Astrocyte (in vitro differentiated cells and primary cell): Measurements from ENCODE around the gene FRMD4B. TPM values are rescaled to one million over a fixed set of nuclear protein-coding genes. Genes with fewer than 3 reads are reported as not detected.

Experiments used
- DNase-seq: peaks from one replicate; pipeline ENCODE4 v3.0.0-alpha.2; 2010; ENCODE audit warnings: low read depth
- FAIRE-seq: peaks from 2 replicates; lab custom pipeline; 2011; peaks lifted over from hg19 to GRCh38; lab: Jason Lieb, UNC
- H2AFZ ChIP-seq: 2 replicates; pipeline ENCODE4 v1.6.0; 2012; ENCODE audit warnings: low read depth, low read length, inconsistent platforms
- H3K27ac ChIP-seq: 2 replicates; pipeline ENCODE4 v1.5.1; 2011; ENCODE audit warnings: low read depth, low read length, inconsistent platforms
- H3K27me3 ChIP-seq: 2 replicates; pipeline ENCODE4 v1.6.0; 2011; ENCODE audit warnings: low read length, inconsistent platforms; ENCODE audit not compliant: insufficient read depth
- H3K36me3 ChIP-seq: 2 replicates; pipeline ENCODE4 v1.5.1; 2011; ENCODE audit warnings: low read length, inconsistent platforms; ENCODE audit not compliant: insufficient read depth
- H3K4me1 ChIP-seq: 2 replicates; pipeline ENCODE4 v1.5.1; 2011; ENCODE audit warnings: low read length, inconsistent platforms; ENCODE audit not compliant: insufficient read depth
- H3K4me2 ChIP-seq: 2 replicates; pipeline ENCODE4 v1.6.0; 2012; ENCODE audit warnings: low read length, inconsistent platforms
- H3K4me3 ChIP-seq: 2 replicates; pipeline ENCODE4 v1.5.1; 2011; ENCODE audit warnings: low read depth, mild to moderate bottlenecking, low read length, inconsistent platforms; ENCODE audit not compliant: insufficient read depth
- H3K79me2 ChIP-seq: 2 replicates; pipeline ENCODE4 v1.6.0; 2012; ENCODE audit warnings: mild to moderate bottlenecking, low read length, inconsistent platforms; ENCODE audit not compliant: insufficient read depth
- H3K9ac ChIP-seq: 2 replicates; pipeline ENCODE4 v1.6.0; 2012; ENCODE audit warnings: mild to moderate bottlenecking, low read length, inconsistent platforms
- H3K9me3 ChIP-seq: 2 replicates; pipeline ENCODE4 v1.5.1; 2012; ENCODE audit warnings: low read depth, mild to moderate bottlenecking, low read length, inconsistent platforms; ENCODE audit not compliant: insufficient read depth
- H4K20me1 ChIP-seq: 2 replicates; pipeline ENCODE4 v1.6.0; 2012; ENCODE audit warnings: low read length, inconsistent platforms; ENCODE audit not compliant: insufficient read depth
- H3K27ac Mint-ChIP-seq: one replicate; pipeline ENCODE4 v1.8.0; 2021; ENCODE audit warnings: mild to moderate bottlenecking, mixed read lengths; ENCODE audit not compliant: unreplicated experiment
- H3K27me3 Mint-ChIP-seq: one replicate; pipeline ENCODE4 v1.8.0; 2021; ENCODE audit warnings: low read depth, mixed read lengths; ENCODE audit not compliant: unreplicated experiment
- H3K36me3 Mint-ChIP-seq: one replicate; pipeline ENCODE4 v1.8.0; 2021; ENCODE audit warnings: low read depth, mixed read lengths; ENCODE audit not compliant: unreplicated experiment
- H3K4me1 Mint-ChIP-seq: one replicate; pipeline ENCODE4 v1.8.0; 2021; ENCODE audit warnings: low read depth, mixed read lengths; ENCODE audit not compliant: unreplicated experiment
- H3K4me3 Mint-ChIP-seq: one replicate; pipeline ENCODE4 v1.8.0; 2021; ENCODE audit warnings: mild to moderate bottlenecking, moderate library complexity, mixed read lengths; ENCODE audit not compliant: unreplicated experiment
- H3K9me3 Mint-ChIP-seq: one replicate; pipeline ENCODE4 v1.8.0; 2021; ENCODE audit warnings: mild to moderate bottlenecking, mixed read lengths; ENCODE audit not compliant: unreplicated experiment
- EZH2 ChIP-seq: IDR thresholded peaks from 2 replicates; pipeline ENCODE4 v1.6.1; 2012; ENCODE audit warnings: mild to moderate bottlenecking, low read length, inconsistent platforms; ENCODE audit not compliant: insufficient read depth
- total RNA-seq: library from RNA; stranded (reverse); gene quantifications from 2 replicates; pipeline ENCODE4 v1.2.1, GENCODE V29; 2021
- TF ChIP-seq, protein P1 (sequence below): IDR thresholded peaks from 2 replicates; pipeline ENCODE4 v1.5.1; 2011; ENCODE audit warnings: low read depth, mild to moderate bottlenecking, inconsistent platforms, low read length, moderate library complexity; ENCODE audit not compliant: insufficient read depth

The FRMD4B gene
- total RNA-seq, 1 donor from 2014 or later, result 9.2 TPM

DNA sequence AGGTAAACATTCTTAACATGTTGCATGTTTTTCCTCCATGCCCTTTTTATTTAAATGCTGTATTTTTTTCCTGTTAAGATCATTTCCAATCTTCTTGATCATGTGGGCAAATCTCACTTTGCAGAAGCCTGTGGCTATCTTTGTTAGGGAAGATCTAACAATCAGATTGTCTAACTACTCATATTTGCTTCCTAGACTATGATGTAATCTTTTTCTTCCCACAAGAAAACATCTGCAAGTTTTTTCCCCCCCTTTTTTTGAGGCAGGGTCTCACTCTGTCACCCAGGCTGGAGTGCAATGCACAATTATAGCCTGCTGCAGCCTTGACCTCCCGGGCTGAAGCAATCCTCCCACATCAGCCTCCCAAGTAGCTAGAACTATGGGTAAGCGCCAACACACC is 248.5 kb downstream of the FRMD4B start:
- H3K27me3 Mint-ChIP-seq, result peaks cover 2% of the 10 kb centered on the region
- Histone ChIP-seq H3K79me2 (no peaks in the 10 kb centered on the region), H3K27ac (no peak overlapping the region), H3K36me3 (no peaks in the 10 kb centered on the region), H3K9ac (no peak overlapping the region), H3K4me1 (no peaks in the 10 kb centered on the region), H3K4me3 (no peak overlapping the region), H2AFZ (no peak overlapping the region), H3K4me2 (no peak overlapping the region), H4K20me1 (no peaks in the 10 kb centered on the region), H3K27me3 (peaks cover 2% of the 10 kb centered on the region), H3K9me3 (no peaks in the 10 kb centered on the region)
- peaks cover 7% of the 10 kb centered on the region for H3K4me1 Mint-ChIP-seq
- H3K36me3 Mint-ChIP-seq, result no peaks in the 10 kb centered on the region
- DNase-seq, result no peak
- FAIRE-seq, result no peak
- TF ChIP-seq EZH2, result no peak
- TF ChIP-seq, protein P1, sequence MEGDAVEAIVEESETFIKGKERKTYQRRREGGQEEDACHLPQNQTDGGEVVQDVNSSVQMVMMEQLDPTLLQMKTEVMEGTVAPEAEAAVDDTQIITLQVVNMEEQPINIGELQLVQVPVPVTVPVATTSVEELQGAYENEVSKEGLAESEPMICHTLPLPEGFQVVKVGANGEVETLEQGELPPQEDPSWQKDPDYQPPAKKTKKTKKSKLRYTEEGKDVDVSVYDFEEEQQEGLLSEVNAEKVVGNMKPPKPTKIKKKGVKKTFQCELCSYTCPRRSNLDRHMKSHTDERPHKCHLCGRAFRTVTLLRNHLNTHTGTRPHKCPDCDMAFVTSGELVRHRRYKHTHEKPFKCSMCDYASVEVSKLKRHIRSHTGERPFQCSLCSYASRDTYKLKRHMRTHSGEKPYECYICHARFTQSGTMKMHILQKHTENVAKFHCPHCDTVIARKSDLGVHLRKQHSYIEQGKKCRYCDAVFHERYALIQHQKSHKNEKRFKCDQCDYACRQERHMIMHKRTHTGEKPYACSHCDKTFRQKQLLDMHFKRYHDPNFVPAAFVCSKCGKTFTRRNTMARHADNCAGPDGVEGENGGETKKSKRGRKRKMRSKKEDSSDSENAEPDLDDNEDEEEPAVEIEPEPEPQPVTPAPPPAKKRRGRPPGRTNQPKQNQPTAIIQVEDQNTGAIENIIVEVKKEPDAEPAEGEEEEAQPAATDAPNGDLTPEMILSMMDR, result no peak
- H3K4me3 Mint-ChIP-seq, result no peak overlapping the region
- no peaks in the 10 kb centered on the region for H3K9me3 Mint-ChIP-seq
- no peak overlapping the region for H3K27ac Mint-ChIP-seq

GRCh38 chr3:69137005-69137404 is 248.9 kb downstream of the FRMD4B start:
- H3K4me3 Mint-ChIP-seq, result no peak overlapping the region
- H3K36me3 ChIP-seq, result no peaks in the 10 kb centered on the region
- no peak overlapping the region for H3K4me2 ChIP-seq
- no peaks in the 10 kb centered on the region for H3K4me1 ChIP-seq
- H3K27ac Mint-ChIP-seq, result no peak overlapping the region
- no peak overlapping the region for H3K4me3 ChIP-seq
- H3K27ac ChIP-seq, result no peak overlapping the region
- H3K36me3 Mint-ChIP-seq, result no peaks in the 10 kb centered on the region
- FAIRE-seq (no peak), DNase-seq (peak; percentile 4)
- H3K27me3 Mint-ChIP-seq, result peaks cover 2% of the 10 kb centered on the region
- no peak overlapping the region for H2AFZ ChIP-seq
- no peaks in the 10 kb centered on the region for H4K20me1 ChIP-seq
- no peaks in the 10 kb centered on the region for H3K79me2 ChIP-seq
- TF ChIP-seq EZH2, result no peak
- TF ChIP-seq, protein P1, result no peak
- peaks cover 2% of the 10 kb centered on the region for H3K27me3 ChIP-seq
- no peaks in the 10 kb centered on the region for H3K9me3 Mint-ChIP-seq
- peaks cover 7% of the 10 kb centered on the region for H3K4me1 Mint-ChIP-seq
- H3K9ac ChIP-seq, result no peak overlapping the region
- no peaks in the 10 kb centered on the region for H3K9me3 ChIP-seq

GRCh38 chr3:69130689-69131088 is 255.2 kb downstream of the FRMD4B start:
- Histone ChIP-seq H3K4me2 (no peak overlapping the region), H3K4me1 (no peaks in the 10 kb centered on the region), H3K9ac (no peak overlapping the region), H3K4me3 (no peak overlapping the region), H3K27me3 (no peaks in the 10 kb centered on the region), H3K9me3 (no peaks in the 10 kb centered on the region), H2AFZ (no peak overlapping the region), H4K20me1 (no peaks in the 10 kb centered on the region), H3K79me2 (no peaks in the 10 kb centered on the region), H3K27ac (no peak overlapping the region), H3K36me3 (no peaks in the 10 kb centered on the region)
- FAIRE-seq (no peak), DNase-seq (no peak)
- Mint-ChIP-seq H3K27me3 (peaks cover 1% of the 10 kb centered on the region), H3K4me3 (no peak overlapping the region), H3K27ac (no peak overlapping the region), H3K36me3 (no peaks in the 10 kb centered on the region), H3K4me1 (no peaks in the 10 kb centered on the region), H3K9me3 (no peaks in the 10 kb centered on the region)
- no peak for TF ChIP-seq EZH2
- TF ChIP-seq, protein P1, result no peak
